Measurements from ENCODE around the gene CACNA1I.

GRCh38 chr22:39731881-39732555 lies 161.5 kb downstream of the CACNA1I start:
- TF ChIP-seq POLR2AphosphoS5 (IDR thresholded peaks at IDR 0.05), result no peak
- TF ChIP-seq, protein P1, sequence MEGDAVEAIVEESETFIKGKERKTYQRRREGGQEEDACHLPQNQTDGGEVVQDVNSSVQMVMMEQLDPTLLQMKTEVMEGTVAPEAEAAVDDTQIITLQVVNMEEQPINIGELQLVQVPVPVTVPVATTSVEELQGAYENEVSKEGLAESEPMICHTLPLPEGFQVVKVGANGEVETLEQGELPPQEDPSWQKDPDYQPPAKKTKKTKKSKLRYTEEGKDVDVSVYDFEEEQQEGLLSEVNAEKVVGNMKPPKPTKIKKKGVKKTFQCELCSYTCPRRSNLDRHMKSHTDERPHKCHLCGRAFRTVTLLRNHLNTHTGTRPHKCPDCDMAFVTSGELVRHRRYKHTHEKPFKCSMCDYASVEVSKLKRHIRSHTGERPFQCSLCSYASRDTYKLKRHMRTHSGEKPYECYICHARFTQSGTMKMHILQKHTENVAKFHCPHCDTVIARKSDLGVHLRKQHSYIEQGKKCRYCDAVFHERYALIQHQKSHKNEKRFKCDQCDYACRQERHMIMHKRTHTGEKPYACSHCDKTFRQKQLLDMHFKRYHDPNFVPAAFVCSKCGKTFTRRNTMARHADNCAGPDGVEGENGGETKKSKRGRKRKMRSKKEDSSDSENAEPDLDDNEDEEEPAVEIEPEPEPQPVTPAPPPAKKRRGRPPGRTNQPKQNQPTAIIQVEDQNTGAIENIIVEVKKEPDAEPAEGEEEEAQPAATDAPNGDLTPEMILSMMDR (IDR thresholded peaks at IDR 0.05 in 8 of 11, conservative IDR thresholded peaks at IDR 0.05 in 3 of 11), result no peak
- no peak for TF ChIP-seq POLR2A (IDR thresholded peaks at IDR 0.05)

All from spleen (tissue), 7 donors.